GM12864 (cell line): ENCODE data around the gene TRAIP.

ENCODE experiments used
- DNase-seq: peaks from one replicate; pipeline ENCODE4 v3.0.0-alpha.2; 2011; ENCODE audit warnings: low read depth
- H3K4me3 ChIP-seq: 2 replicates; pipeline ENCODE4 v1.5.1; 2011; ENCODE audit warnings: mild to moderate bottlenecking, low read depth, low read length, control low read depth
- TF ChIP-seq, protein P1 (sequence below): IDR thresholded peaks from 2 replicates; pipeline ENCODE4 v1.5.1; 2011; ENCODE audit warnings: low read depth, mild to moderate bottlenecking, moderate library complexity, low read length, control low read depth, inconsistent platforms; ENCODE audit errors: missing control alignments

Gene TRAIP

GRCh38 chr3:49794926-49795905 lies 61.1 kb downstream of the TRAIP start:
- TF ChIP-seq, protein P1, sequence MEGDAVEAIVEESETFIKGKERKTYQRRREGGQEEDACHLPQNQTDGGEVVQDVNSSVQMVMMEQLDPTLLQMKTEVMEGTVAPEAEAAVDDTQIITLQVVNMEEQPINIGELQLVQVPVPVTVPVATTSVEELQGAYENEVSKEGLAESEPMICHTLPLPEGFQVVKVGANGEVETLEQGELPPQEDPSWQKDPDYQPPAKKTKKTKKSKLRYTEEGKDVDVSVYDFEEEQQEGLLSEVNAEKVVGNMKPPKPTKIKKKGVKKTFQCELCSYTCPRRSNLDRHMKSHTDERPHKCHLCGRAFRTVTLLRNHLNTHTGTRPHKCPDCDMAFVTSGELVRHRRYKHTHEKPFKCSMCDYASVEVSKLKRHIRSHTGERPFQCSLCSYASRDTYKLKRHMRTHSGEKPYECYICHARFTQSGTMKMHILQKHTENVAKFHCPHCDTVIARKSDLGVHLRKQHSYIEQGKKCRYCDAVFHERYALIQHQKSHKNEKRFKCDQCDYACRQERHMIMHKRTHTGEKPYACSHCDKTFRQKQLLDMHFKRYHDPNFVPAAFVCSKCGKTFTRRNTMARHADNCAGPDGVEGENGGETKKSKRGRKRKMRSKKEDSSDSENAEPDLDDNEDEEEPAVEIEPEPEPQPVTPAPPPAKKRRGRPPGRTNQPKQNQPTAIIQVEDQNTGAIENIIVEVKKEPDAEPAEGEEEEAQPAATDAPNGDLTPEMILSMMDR, result no peak
- no peak overlapping the region for H3K4me3 ChIP-seq

GRCh38 chr3:49794431-49794830 lies 61.9 kb downstream of the TRAIP start:
- no peak overlapping the region for H3K4me3 ChIP-seq
- TF ChIP-seq, protein P1, result no peak
- DNase-seq, result no peak

More at GRCh38 chr3:49794926-49795905, 61.1 kb downstream of the TRAIP start:
- no peak for DNase-seq

GRCh38 chr3:49793486-49794085 lies 62.8 kb downstream of the TRAIP start:
- no peak overlapping the region for H3K4me3 ChIP-seq
- TF ChIP-seq, protein P1, result no peak
- DNase-seq, result no peak

DNA sequence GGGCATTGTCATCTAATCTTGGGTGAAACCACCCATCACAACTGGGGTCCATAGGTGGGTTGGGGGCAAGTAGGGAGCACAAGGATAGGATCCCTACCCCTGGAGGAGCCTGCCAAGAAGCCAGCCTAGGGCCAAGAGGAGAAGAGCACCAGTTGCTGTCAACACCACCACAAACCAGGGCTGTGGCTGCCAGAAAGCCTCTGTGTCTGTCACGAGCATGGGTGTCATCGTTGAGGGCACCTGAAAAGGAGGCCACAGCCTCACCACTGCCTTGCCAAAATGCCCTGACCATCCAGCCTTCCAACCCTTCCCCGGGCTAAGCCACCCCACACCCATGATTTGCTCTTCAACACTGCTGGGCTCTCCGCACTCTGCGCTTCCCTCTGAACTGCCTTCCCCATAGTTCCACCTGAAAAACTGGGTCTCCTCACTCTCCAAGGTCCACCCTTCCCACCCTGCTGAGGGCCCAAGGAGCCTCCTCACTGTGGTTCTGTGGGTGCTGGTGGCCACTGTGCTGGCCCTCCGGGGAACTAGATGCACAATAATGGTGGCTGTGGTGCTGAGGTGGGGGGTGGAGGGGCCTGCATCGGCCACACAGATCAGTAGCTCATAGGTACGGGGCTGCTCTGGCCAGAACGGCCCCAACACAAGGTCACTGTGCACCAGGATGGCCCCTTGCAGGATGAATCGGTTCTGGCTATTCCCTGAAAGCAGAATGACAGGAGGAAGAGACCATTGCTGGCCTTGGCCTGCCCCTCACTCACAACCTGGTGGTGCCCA lies 63.8 kb downstream of the TRAIP start:
- TF ChIP-seq, protein P1, result no peak
- H3K4me3 ChIP-seq, result no peak overlapping the region
- DNase-seq, result no peak

- H3K4me3 ChIP-seq, result no peak overlapping the region
- TF ChIP-seq, protein P1, result no peak
- DNase-seq, result no peak
Observed at GRCh38 chr3:49791571-49791970, 64.8 kb downstream of the TRAIP start.

DNA sequence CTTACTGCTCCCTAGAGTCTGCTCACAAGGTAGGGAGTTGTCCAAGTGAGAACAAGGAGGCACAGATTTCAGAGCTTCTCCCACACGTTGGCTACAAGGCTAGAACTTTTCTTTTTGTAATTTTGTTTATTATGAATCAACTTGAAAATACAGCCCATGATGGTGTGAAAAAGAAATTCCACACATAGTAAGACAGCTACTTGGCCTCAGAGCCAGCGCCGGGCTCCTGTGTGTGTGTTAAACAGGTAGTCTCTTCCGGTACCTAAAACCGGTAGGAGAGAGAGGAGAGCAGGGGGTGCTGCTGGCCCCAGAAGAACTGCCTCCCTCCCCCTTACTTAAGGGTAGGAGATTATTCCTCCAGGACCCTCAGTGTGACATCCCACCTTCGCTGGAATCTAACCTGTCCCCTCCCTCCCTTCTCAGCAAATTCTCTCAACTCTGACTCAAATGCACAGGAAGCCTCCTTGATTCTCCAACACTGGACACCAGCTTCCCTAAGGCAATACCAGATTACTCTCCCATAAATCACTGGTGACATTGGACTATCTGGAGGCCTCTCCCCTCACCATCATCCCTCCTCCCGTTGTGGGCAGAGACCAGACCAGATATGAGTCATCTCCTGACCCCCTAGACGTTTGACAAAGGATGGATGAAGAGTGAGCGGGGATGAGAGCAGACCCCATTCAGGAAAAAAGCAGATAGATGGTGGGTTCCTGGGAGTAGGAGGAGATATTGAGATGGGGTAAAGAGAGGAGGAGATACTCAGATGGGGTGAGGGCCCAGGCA lies 65.5 kb downstream of the TRAIP start:
- TF ChIP-seq, protein P1, result no peak
- H3K4me3 ChIP-seq, result no peak overlapping the region
- DNase-seq, result no peak
